HepG2 (cell line): ENCODE results near the gene KANSL1. TPM values are rescaled to one million over a fixed set of nuclear protein-coding genes. Genes with fewer than 3 reads are reported as not detected.

ENCODE experiments used
- ARHGAP35 ChIP-seq: sonication (generic); formaldehyde crosslinking; IDR thresholded peaks from 2 replicates; pipeline ENCODE4 v1.9.0; 2022; ENCODE audit warnings: mild to moderate bottlenecking, inconsistent platforms, moderate library complexity, missing genetic modification reagents, borderline replicate concordance
- ATAD3A ChIP-seq: sonication (generic); formaldehyde crosslinking; IDR thresholded peaks from 2 replicates; pipeline ENCODE4 v1.4.0; 2020; ENCODE audit warnings: missing genetic modification reagents
- CHD4 ChIP-seq: fragments of 200-600 bp; sonication (generic); IDR thresholded peaks from 2 replicates; pipeline ENCODE4 v1.7.0; 2017; ENCODE audit warnings: mild to moderate bottlenecking, low read length, borderline replicate concordance
- GABPA ChIP-seq, 2 experiments: IDR thresholded peaks; 2 replicates each; pipeline ENCODE4 v1.6.1; 2011 to 2016; ENCODE audit warnings: low read depth in 2 of 2, low read length in 1 of 2, missing biosample characterization in 1 of 2, missing genetic modification characterization in 1 of 2
- GATAD2A ChIP-seq: IDR thresholded peaks from 2 replicates; pipeline ENCODE4 v1.6.1; 2016
- KAT2B ChIP-seq: fragments of 150-350 bp; IDR thresholded peaks from 2 replicates; pipeline ENCODE4 v1.6.1; 2014; ENCODE audit warnings: low read depth, low read length, borderline replicate concordance
- MTA3 ChIP-seq: sonication (generic); formaldehyde crosslinking; IDR thresholded peaks from 2 replicates; pipeline ENCODE4 v1.4.0; 2020; ENCODE audit warnings: missing genetic modification reagents
- PHB2 ChIP-seq: fragments of 450-650 bp; IDR thresholded peaks from 2 replicates; pipeline ENCODE4 v1.6.1; 2018; ENCODE audit not compliant: partially characterized antibody
- SOX6 ChIP-seq, 2 experiments: fragments of 450-650 bp in 1 of 2; sonication (generic) in 1 of 2; formaldehyde crosslinking in 1 of 2; IDR thresholded peaks; 2 replicates each; pipeline versions ENCODE4 v1.4.0 to v1.6.1; 2017 to 2020; ENCODE audit warnings: antibody characterized with exemption in 1 of 2, mild to moderate bottlenecking in 1 of 2, missing genetic modification reagents in 1 of 2
- TBX3 ChIP-seq: fragments of 450-650 bp; IDR thresholded peaks from 2 replicates; pipeline ENCODE4 v1.6.1; 2017; ENCODE audit warnings: antibody characterized with exemption, mild to moderate bottlenecking, inconsistent platforms, borderline replicate concordance
- ZBTB21 ChIP-seq: sonication (generic); formaldehyde crosslinking; IDR thresholded peaks from 2 replicates; pipeline ENCODE4 v1.4.0; 2020; ENCODE audit warnings: missing genetic modification reagents
- ZFP36 ChIP-seq: fragments of 150-350 bp; IDR thresholded peaks from 2 replicates; pipeline ENCODE4 v1.6.1; 2018; ENCODE audit warnings: borderline replicate concordance, low read length, low read depth; ENCODE audit not compliant: partially characterized antibody
- ZIK1 ChIP-seq: sonication (generic); formaldehyde crosslinking; IDR thresholded peaks from 2 replicates; pipeline ENCODE4 v1.5.0; 2020; ENCODE audit warnings: mild to moderate bottlenecking, low read depth, missing genetic modification reagents, borderline replicate concordance
- ZNF337 ChIP-seq: sonication (generic); formaldehyde crosslinking; IDR thresholded peaks from 2 replicates; pipeline ENCODE4 v1.5.1; 2020; ENCODE audit warnings: missing genetic modification reagents, low read depth, mild to moderate bottlenecking, borderline replicate concordance
- ZNF441 ChIP-seq: sonication (generic); formaldehyde crosslinking; IDR thresholded peaks from 2 replicates; pipeline ENCODE4 v1.7.0; 2021; ENCODE audit warnings: missing genetic modification reagents, borderline replicate concordance
- ZNF598 ChIP-seq: sonication (generic); formaldehyde crosslinking; IDR thresholded peaks from 2 replicates; pipeline ENCODE4 v1.5.1; 2020; ENCODE audit warnings: mild to moderate bottlenecking, missing genetic modification reagents, borderline replicate concordance
- polyA plus RNA-seq, 8 experiments: library from polyadenylated mRNA; depleted of rRNA in 3 of 8; stranded (reverse) in 7 of 8; unstranded in 1 of 8; fragments of >200 nt; fragmentation: Illumina TruSeq in 4 of 8; extraction: Trizol in 4 of 8; gene quantifications; 2 replicates each; pipeline versions ENCODE4 v1.2.1 to v1.2.3, GENCODE V29; 2011 to 2016; ENCODE audit warnings: low read depth in 4 of 8, missing spikeins in 1 of 8, mixed read lengths in 1 of 8; ENCODE audit not compliant: insufficient read depth in 1 of 8
- total RNA-seq, 5 experiments: library from RNA; depleted of rRNA; stranded (reverse); fragments of >200 nt; fragmentation: Illumina TruSeq; extraction: Trizol; gene quantifications; 2 replicates each; pipeline ENCODE4 v1.2.3, GENCODE V29; 2016; ENCODE audit warnings: low read depth in 1 of 5
- TF ChIP-seq, protein P1 (sequence below): sonication (generic); formaldehyde crosslinking; IDR thresholded peaks from 2 replicates; pipeline ENCODE4 v1.4.0; 2020; ENCODE audit warnings: missing genetic modification reagents, borderline replicate concordance
- TF ChIP-seq, protein P2 (sequence below): sonication (generic); formaldehyde crosslinking; IDR thresholded peaks from 2 replicates; pipeline ENCODE4 v1.5.1; 2020; ENCODE audit warnings: mild to moderate bottlenecking, moderate library complexity, missing genetic modification reagents
- TF ChIP-seq, protein P3 (sequence below): sonication (generic); formaldehyde crosslinking; IDR thresholded peaks from 2 replicates; pipeline ENCODE4 v1.4.0; 2020; ENCODE audit warnings: low read depth, mild to moderate bottlenecking, missing genetic modification reagents
- TF ChIP-seq, protein P4 (sequence below): sonication (generic); formaldehyde crosslinking; IDR thresholded peaks from 2 replicates; pipeline ENCODE4 v1.5.0; 2020; ENCODE audit warnings: mild to moderate bottlenecking, missing genetic modification reagents, borderline replicate concordance

Gene KANSL1
- total and polyA plus RNA-seq, 2 of the 13 experiments (the other 11 are each of a cell fraction or from before 2014, with no cell fraction given) = 24.0 to 59.6 TPM

DNA sequence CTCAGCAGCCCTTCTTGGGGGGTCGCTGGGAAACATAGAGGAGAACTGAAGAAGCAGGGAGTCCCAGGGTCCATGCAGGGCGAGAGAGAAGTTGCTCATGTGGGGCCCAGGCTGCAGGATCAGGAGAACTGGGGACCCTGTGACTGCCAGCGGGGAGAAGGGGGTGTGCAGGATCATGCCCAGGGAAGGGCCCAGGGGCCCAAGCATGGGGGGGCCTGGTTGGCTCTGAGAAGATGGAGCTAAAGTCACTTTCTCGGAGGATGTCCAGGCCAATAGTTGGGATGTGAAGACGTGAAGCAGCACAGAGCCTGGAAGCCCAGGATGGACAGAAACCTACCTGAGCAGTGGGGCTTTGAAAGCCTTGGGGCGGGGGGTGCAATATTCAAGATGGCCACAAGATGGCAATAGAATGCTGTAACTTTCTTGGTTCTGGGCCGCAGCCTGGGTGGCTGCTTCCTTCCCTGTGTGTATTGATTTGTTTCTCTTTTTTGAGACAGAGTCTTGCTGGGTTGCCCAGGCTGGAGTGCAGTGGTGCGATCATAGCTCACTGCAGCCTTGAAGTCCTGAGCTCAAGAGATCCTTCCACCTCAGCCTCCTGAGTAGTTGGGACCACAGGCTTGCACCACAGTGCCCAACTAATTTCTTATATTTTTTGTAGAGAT is 190.8 kb downstream of the KANSL1 start (continued):
- TF ChIP-seq, protein P1, sequence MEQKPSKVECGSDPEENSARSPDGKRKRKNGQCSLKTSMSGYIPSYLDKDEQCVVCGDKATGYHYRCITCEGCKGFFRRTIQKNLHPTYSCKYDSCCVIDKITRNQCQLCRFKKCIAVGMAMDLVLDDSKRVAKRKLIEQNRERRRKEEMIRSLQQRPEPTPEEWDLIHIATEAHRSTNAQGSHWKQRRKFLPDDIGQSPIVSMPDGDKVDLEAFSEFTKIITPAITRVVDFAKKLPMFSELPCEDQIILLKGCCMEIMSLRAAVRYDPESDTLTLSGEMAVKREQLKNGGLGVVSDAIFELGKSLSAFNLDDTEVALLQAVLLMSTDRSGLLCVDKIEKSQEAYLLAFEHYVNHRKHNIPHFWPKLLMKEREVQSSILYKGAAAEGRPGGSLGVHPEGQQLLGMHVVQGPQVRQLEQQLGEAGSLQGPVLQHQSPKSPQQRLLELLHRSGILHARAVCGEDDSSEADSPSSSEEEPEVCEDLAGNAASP = peak; percentile 60
- TF ChIP-seq ZNF598 (CRISPR knock-in tag) (0 out of 2 replicates have a peak, but pooled peaks have one; percentile 58), KAT2B (0 out of 2 replicates have a peak, but pooled peaks have one; percentile 35), ATAD3A (no peak), GATAD2A (CRISPR knock-in tag) (peak; percentile 70), ZBTB21 (CRISPR knock-in tag) (no peak), ARHGAP35 (no peak), ZIK1 (CRISPR knock-in tag) (no peak), GABPA (IDR thresholded peaks at IDR 0.05; ENCODE audit: low read depth, low read length) (no peak), GABPA (CRISPR knock-in tag; IDR thresholded peaks at IDR 0.05; ENCODE audit: low read depth) (no peak), SOX6 (IDR thresholded peaks at IDR 0.05) (no peak), SOX6 (CRISPR knock-in tag; IDR thresholded peaks at IDR 0.05) (peak; percentile 67), CHD4 (no peak), MTA3 (CRISPR knock-in tag) (no peak), ZFP36 (no peak), ZNF337 (CRISPR knock-in tag) (no peak), TBX3 (no peak; the same call in 1 of the 2 replicates), ZNF441 (CRISPR knock-in tag) (0 out of 2 replicates have a peak, but pooled peaks have one; percentile 49), PHB2 (no peak)
- TF ChIP-seq, protein P2, sequence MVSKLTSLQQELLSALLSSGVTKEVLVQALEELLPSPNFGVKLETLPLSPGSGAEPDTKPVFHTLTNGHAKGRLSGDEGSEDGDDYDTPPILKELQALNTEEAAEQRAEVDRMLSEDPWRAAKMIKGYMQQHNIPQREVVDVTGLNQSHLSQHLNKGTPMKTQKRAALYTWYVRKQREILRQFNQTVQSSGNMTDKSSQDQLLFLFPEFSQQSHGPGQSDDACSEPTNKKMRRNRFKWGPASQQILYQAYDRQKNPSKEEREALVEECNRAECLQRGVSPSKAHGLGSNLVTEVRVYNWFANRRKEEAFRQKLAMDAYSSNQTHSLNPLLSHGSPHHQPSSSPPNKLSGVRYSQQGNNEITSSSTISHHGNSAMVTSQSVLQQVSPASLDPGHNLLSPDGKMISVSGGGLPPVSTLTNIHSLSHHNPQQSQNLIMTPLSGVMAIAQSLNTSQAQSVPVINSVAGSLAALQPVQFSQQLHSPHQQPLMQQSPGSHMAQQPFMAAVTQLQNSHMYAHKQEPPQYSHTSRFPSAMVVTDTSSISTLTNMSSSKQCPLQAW = 0 out of 2 replicates have a peak, but pooled peaks have one; percentile 5
- TF ChIP-seq, protein P3, sequence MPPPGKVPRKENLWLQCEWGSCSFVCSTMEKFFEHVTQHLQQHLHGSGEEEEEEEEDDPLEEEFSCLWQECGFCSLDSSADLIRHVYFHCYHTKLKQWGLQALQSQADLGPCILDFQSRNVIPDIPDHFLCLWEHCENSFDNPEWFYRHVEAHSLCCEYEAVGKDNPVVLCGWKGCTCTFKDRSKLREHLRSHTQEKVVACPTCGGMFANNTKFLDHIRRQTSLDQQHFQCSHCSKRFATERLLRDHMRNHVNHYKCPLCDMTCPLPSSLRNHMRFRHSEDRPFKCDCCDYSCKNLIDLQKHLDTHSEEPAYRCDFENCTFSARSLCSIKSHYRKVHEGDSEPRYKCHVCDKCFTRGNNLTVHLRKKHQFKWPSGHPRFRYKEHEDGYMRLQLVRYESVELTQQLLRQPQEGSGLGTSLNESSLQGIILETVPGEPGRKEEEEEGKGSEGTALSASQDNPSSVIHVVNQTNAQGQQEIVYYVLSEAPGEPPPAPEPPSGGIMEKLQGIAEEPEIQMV (CRISPR knock-in tag) = no peak
- TF ChIP-seq, protein P4, sequence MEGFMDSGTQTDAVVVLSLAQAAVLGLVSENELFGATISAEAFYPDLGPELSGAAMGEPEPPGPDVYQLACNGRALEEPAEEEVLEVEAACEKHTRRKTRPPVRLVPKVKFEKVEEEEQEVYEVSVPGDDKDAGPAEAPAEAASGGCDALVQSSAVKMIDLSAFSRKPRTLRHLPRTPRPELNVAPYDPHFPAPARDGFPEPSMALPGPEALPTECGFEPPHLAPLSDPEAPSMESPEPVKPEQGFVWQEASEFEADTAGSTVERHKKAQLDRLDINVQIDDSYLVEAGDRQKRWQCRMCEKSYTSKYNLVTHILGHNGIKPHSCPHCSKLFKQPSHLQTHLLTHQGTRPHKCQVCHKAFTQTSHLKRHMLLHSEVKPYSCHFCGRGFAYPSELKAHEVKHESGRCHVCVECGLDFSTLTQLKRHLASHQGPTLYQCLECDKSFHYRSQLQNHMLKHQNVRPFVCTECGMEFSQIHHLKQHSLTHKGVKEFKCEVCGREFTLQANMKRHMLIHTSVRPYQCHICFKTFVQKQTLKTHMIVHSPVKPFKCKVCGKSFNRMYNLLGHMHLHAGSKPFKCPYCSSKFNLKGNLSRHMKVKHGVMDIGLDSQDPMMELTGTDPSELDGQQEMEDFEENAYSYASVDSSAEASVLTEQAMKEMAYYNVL (CRISPR knock-in tag) = peak; percentile 55; the same call in 1 of the 2 replicates
